HG03108 (cell line): ENCODE data around the gene APLN.

ENCODE experiments used
- ATAC-seq: cut with Tn5 transposase; IDR thresholded peaks from one replicate; pipeline ENCODE4 v1.9.1; 2021; ENCODE audit warnings: moderate library complexity; ENCODE audit not compliant: unreplicated experiment

The APLN gene

GRCh38 chrX:129654652-129655546 lies at the start of gene APLN:
TSS of gene APLN (minus strand) at chrX:129654956. CDS start at chrX:129654630, 326 bp downstream.
- ATAC-seq: peak; percentile 31

DNA sequence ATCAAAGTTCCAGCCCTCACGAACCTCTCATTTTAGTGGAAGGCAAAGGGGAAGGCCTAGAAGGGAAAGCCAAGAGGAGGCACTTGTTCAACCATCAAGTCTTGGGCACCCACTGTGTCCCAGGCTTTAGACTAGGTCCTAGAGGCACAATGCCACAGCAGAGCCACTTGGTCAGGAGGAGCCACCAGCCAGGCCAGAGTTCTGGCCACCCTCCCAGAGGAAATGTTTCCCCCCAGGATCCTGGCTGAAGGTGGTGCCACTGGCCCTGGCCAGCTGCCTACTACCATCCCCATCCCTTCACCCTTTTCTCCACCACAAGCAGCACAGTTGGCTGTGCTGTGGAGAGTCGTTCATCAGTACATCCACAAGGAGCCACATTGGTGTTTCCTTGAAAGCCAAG lies 49.7 kb upstream of the APLN start:
- ATAC-seq: no peak

DNA sequence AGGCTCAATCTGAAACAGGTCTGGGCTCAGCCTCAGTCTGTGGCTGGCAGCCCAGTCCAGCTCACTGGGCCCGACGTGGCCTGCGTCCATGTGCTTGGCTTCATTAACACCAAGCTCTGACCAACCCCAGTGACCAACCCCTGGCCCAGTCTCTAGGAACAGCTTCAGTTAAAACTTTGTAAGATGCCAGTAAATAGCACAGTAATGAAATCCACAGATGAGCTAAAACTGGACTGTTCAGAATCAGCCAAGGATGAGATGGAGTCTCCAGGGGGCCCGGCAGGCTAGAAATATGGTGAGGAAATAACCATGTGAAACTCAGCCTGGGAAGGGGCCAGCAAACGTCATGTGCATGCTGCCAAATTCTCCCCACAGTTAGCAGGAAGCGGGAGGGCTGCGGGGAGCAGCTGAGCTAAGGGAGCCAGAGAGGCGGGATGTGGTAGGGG lies 46.9 kb upstream of the APLN start:
- ATAC-seq: no peak

- no peak for ATAC-seq
Observed at GRCh38 chrX:129700536-129700935, 45.8 kb upstream of the APLN start.

GRCh38 chrX:129698150-129698549 lies 43.4 kb upstream of the APLN start:
- no peak for ATAC-seq

GRCh38 chrX:129697204-129697829 lies 42.6 kb upstream of the APLN start:
- no peak for ATAC-seq

DNA sequence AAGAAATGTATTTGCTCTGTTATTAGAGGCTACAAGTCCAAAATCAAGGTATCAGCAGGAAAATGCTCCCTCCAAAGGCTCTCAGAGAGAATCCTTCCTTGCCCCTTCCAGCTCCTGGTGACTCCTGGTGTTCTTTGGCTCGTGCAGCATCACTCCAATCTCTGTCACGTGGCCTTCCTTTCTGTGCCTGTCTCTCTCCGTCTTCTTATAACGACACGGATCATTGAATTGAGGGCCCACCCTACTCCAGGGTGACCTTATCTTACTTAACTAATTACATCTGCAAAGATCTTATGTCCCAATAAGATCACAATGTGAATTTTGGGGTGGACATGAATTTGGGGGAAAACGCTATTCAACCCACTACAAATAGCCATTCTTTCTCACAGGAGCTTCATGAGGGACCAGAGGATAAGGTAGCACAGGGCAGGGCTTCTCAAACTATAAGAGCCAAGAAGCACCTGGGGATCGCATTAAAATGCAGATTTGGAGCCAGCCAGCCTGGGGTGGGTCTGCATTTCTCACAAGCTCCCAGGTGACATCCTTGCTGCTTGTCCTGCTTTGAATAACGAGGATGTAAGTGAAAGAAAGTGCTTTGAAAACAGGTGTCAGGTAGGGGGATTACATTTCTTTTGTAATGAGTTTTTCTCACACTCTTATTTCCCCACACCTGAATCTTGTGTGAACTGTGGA lies 41.9 kb upstream of the APLN start:
- no peak for ATAC-seq

GRCh38 chrX:129695937-129696336 lies 41.2 kb upstream of the APLN start:
- ATAC-seq: no peak

- ATAC-seq: no peak
Observed at GRCh38 chrX:129695535-129695934, 40.8 kb upstream of the APLN start.

DNA sequence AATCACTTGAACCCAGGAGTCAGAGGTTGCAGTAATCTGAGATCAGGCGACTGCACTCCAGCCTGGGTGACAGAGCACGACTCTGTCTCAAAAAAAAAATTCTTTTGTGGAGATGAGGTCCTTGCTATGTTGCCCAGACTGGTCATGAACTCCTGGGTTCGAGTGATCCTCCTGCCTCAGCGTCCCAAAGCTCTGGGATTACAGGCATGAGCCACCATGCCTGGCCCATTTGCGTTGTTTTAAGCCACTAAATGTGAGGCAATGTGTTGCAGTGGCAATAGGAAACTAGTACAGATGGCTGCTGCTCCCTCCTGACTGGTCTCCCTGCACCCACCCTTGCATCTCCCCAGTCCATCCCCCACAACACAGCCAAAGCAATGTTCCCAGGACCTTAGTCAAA lies 40.0 kb upstream of the APLN start:
- no peak for ATAC-seq

DNA sequence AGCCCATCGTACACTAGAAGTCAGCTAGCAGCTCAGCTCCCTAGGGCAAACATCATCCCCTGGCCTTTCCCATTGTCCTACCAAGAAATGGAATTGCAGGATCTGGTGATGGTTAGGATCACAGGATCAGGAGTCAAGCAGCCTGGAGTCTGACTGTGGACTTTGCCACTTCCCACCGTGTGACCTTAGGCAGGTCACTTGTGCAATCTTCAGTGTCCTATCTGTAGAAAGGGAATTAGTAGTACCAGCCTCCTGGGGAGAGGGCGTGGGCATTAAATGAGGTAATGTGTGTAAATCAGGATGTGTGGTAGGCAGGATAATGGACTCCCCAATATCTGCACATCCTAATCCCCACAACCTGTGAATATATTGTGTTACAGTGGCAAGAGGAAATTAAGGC lies 38.6 kb upstream of the APLN start:
- no peak for ATAC-seq

- ATAC-seq: no peak
Observed at GRCh38 chrX:129690435-129690834, 35.7 kb upstream of the APLN start.

GRCh38 chrX:129689796-129690195 lies 35.0 kb upstream of the APLN start:
- no peak for ATAC-seq

GRCh38 chrX:129688097-129688496 lies 33.3 kb upstream of the APLN start:
- no peak for ATAC-seq

GRCh38 chrX:129686422-129686948 lies 31.7 kb upstream of the APLN start:
- no peak for ATAC-seq

- ATAC-seq: no peak
Observed at GRCh38 chrX:129682979-129683378, 28.2 kb upstream of the APLN start.

DNA sequence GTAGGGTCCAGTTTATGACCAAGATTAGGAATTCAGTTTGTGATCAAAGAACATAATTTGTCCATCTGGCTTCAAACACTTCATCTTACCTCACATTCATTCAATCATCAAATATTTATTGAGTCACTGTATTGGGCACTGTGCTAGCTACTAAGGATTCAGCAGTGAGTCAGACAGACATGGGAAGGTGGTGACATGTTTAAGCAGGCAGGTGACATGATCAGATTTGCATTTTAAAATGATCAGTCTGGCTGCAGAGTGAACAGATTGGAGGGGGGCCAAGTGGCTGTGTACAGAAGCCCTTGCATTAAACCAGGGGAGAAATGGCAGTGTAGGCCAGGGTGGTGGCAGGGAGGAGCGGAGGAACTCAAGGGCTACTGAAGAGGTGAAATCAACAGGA lies 25.1 kb upstream of the APLN start:
- ATAC-seq: no peak

DNA sequence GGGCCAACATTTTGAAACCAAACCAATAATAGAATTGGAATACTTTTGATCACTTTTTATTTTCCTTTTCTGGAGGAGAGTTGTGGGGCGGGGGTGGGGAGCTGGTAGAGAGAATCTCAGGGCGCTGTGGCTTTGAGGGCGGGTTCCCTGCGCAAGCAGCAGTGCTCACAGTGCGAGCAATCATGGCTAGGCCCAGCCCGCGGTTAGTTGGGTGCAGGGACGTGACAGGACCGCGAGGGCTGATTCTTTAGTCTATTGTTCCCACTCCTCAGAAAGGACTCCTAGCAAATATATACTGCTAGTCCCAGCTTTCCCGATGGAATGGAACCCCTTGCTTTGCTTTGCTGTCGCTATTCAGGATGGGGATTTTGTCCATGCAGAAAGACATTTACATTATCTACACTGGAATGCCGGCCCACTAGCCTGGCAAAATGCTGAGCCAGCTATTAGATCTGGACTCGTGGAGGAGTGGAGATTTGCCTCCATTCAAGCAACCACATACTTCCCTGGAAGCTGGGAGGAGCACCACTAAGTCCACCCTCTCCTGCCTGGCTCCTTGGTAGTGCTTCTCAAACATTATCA lies 23.9 kb upstream of the APLN start:
- ATAC-seq: no peak

- no peak for ATAC-seq
Observed at GRCh38 chrX:129667412-129667811, 12.7 kb upstream of the APLN start.

DNA sequence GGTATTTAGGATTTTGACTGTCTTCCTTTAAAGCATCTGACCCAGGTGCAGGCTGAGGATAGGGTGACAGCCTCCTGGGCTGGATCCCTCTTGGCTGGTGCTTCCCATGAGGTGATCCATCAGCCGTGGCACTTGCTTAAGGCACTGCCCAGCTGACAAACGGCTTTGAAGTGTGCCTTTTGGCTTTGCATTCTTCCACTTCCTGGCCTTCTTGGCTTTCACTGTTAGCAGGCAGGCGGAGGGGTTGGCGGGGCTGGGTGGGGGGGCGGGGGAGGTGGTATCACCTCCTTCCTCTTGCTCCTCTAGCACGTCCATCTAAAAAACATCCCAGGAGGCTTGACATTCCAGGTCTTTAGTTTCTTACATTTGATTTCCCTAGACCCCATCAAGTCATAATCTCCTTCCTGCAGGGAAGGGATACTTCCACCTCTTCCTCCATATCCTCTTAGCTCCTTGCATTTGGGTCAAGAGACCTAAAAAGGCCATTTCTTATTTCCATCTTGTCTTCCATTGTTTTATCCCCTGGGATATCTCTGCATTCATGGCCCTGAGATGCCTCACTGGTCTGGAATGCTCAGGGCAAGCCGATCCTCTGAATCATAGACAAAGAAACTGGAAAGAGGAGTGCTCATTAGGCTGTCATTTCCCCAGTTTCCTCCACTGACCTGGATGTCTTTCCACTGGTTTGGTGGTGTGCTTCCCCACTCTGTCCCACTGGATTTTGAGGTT lies 11.3 kb upstream of the APLN start:
- ATAC-seq: no peak
